Stimulated activated CD8-positive, alpha-beta memory T cell treated with anti-CD3 and anti-CD28 coated beads, Interleukin-12 subunit alpha, Interleukin-12 subunit beta, amount 100 ng/mL, for 24 hours (primary cell): ENCODE results near the gene ATP12A.

Source experiments
- DNase-seq: peaks from one replicate; pipeline ENCODE4 v3.0.0-alpha.2; 2020; ENCODE audit errors: extremely low read depth

Gene ATP12A

GRCh38 chr13:24680258-24680920, at the start of gene ATP12A:
Gene ATP12A, plus strand, starts transcription at chr13:24680408. Its CDS starts 336 bp downstream, at chr13:24680744.
- no peak for DNase-seq

DNA sequence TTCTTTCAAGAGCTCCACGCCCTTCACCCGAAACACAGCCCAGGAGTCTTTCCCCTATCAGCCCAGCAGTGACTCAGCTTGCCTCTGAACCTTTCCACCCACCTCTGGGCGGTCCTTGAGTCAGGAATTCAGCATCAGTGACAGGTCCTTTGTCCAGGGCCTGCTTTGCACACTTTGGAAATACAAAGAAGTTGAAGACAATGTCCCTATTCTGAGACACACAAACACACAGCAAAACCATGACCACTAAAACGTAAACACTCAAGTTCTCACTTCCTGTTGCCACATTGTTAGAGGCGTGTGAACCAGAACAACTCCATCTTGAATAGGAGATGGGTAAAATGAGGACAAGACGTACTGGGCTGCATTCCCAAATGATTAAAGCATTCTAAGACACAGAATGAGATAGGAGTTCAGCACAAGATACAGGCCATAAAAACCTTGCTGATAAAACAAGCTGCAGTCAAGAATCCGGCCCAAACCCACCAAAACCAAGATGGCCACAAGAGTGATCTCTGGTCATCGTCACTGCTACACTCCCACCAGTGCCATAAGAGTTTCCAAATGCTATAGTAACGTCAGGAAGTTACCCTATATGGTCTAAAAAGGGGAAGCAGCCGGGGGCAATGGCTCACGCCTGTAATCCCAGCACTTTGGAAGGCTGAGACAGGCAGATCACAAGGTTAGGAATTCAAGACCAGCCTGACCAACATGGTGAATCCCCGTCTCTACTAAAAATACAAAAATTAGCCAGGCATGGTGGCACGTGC, 49.2 kb upstream of the ATP12A start:
- DNase-seq: no peak

DNA sequence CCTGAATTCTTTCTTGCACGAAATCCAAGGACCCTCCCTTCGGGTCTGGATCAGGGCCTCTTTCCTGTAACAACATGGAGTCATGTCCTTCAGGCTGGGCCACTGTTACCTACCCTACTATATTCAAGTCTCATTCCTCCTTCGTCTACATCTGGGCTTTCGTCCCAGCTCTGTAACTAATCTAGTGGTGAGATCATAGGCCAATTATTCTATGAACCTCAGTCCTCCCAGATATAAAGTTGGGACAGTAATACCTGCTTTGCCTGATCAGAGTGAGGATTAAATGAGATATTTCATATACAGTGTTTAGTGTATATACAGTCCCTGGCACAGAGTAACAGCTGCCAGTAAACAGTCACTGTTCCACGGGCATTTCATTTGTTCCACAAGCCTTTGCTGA, 48.3 kb upstream of the ATP12A start:
- no peak for DNase-seq

- DNase-seq: no peak
These were observed 47.7 kb upstream of the ATP12A start for GRCh38 chr13:24632382-24633121.

GRCh38 chr13:24636776-24637175, 43.4 kb upstream of the ATP12A start:
- DNase-seq: no peak

GRCh38 chr13:24638096-24638495, 42.1 kb upstream of the ATP12A start:
- DNase-seq: no peak

DNA sequence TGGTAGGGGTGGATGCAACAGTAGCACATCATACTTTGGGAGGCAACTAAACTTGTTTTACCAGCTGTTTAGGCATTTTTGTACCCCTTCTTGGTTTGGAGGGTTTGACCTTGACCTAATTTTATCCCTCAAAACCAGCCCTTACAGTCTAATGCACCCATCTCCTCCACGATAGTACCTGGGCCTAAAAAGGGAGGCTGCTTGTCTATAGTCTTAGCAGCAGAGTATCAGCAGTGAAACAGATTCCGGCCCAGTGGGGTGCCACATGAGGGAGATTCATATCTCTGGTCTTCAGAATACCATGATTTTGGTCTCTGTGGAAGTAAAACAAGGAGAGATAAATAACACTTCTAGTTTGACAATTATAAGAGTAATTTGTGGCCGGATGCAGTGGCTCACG, 39.5 kb upstream of the ATP12A start:
- DNase-seq: no peak

DNA sequence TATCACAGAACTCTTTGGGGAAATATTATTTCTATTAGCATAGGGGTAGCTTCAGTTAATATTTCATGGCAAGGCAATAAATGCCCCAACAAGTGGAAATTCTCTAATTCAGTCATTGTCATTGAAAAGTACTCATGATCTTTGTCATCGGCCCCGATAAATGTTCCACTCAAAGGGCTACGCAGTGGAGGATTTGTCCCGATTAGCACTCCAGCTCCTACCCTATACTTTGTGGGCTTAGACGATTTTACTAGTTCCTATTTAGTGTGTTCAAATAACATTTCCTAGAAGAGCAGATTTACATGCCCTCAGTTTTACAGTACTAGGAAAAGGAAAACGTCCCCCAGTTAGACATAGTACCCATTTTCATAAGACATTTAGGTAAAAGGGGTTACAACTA, 38.0 kb upstream of the ATP12A start:
- DNase-seq: no peak

DNA sequence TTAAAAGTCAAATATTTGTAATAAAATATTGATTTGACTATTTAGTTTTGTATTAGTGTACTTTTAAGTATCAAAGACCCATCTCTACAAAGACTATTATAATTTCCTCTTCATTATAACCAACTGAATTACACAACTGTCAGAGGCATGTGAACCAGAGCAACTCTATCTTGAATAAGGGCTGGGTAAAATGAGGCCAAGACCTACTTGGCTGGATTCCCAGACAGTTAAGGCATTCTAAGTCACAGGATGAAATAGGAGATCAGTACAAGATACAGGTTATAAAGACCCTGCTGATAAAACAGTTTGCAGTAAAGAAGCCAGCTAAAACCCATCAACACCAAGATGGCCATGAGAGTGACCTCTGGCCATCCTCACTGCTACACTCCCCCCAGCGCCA, 36.2 kb upstream of the ATP12A start:
- no peak for DNase-seq

DNA sequence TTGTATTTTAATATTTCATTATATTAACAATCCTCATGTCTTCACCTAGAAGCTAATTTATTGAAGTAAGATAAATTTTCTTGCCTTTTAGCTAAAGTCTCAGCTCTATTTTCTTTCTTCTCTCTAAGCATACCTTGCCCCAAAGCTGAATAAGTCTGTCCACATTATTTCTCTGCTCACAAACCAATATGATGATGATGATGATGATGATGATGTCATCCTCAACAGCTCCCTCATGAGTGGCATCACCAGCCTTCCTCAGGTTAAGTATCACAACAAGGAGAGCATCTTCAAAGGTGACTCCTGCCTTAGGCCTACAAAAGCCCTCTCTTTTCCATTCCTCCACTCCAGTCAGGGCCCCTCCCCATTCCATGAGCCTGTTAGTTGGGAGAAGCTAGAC, 31.9 kb upstream of the ATP12A start:
- no peak for DNase-seq

DNA sequence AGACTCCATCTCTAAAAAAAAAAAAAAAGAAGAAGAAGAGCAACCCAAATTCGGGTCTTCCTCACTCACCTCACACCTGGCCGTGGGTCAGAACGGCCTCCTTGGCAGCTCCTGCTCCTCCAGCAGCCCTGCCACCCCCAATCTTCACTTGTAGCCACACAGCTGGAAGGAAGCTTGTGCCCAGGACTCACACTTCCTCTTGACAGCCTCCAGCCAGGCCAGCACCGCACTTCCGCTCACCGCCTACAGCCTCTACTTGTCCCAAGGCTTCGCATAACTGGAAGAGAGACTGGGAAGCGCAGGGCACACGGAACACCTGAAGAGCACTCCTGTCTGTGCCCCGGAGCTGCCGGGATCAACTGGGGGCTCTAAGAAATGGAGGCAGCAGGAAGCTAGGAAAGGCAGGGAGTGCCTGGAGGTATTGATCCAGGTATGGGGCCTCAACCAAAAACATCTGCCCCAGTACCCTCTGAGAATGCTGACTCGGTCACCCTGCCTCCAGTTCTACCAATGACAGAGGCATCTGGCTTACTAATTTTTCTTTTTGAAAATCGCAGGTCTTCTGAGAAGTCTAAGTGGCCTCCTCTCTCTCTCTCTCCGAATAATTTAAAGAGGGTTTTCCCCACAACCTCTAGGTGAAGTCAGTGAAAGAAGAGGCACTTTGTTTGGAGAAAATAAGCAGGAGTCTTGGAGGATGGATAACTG, 31.1 kb upstream of the ATP12A start:
- DNase-seq: no peak

DNA sequence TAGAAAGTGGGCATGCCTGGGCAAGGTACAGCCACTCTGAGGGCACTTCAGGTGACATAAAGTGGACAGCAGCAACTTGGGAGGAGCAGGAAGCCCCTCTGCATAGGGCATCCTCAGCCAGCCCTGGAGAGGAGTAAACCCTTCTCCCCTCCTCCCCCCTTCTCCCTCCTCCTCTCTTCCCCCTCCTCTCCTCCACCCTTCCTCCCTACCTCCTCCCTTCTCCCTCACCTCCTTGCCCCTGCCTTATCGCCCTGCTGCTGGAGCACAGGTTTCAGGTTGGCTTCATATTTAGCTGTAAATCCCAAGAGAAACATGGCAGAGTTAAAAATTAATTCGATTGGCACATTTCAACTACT, 30.5 kb upstream of the ATP12A start:
- no peak for DNase-seq

DNA sequence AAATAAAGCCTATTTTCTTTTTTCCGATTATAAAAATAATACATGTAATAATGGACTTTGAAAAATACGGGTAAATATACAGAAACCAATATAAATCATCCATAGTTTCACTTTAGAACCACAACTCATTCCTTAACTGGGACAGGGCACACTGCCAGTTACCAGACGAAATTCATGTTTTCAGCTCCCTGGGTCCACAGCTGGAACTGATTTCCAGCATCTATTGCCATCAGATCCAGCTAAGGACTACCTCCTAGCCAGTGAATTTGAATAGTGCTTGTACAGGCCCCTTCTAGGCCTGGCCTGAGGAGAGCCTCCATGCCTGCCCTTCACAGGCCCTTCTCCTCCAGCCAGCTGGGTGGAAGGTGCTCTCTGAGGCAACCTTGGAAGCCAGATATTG, 30.0 kb upstream of the ATP12A start:
- no peak for DNase-seq

DNA sequence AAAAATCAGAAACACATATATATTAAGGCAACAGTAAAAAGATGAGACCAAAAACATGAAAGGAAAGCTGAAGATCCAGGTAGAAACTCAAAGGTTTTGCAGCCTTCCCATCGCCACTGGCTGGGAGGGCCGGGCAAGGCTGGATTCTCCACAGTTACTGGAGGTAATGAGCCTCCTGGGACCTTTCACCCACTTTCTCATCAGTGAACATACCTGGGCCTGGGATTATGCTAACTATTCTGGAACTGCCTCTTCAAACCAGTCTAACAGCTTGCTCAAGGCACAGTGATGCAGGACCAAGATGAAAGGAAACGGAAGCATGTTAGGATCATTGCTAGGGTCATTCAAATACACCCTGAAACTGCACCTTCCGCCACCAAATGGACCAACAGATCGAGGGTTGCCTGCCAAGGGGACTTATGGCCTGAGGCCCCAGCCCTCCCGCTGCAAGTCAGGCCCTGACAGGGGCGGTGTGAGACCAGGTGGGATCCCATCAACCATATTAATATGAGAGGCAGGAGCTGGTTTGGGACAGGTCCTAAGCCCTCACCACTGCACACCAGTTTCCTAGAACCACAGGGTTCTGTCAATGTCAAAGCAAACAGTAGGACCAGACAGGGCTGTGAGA, 28.4 kb upstream of the ATP12A start:
- DNase-seq: no peak

GRCh38 chr13:24652359-24652758, 27.8 kb upstream of the ATP12A start:
- DNase-seq: no peak

DNA sequence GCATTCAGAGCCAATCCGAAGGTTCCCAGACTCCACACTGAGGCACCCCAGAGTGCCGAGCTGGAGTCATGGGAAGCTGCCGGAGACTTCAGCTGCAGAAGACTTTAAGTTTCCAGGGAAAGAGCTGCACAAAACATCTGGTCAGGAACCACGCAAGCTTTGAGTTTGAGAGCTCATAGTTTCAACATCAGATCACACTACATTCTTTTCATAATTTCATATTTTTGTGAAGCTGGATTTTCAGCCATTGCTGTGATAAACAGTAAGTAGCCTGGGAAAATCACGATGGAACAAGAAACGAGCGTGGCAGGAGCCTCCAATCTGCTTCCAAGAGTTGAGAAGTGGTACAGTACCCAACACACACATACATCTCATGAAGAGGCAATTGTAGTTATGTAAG, 25.5 kb upstream of the ATP12A start:
- DNase-seq: no peak

- DNase-seq: no peak
These were observed 21.0 kb upstream of the ATP12A start for GRCh38 chr13:24659239-24659638.

GRCh38 chr13:24660023-24660741, 20.0 kb upstream of the ATP12A start:
- no peak for DNase-seq

DNA sequence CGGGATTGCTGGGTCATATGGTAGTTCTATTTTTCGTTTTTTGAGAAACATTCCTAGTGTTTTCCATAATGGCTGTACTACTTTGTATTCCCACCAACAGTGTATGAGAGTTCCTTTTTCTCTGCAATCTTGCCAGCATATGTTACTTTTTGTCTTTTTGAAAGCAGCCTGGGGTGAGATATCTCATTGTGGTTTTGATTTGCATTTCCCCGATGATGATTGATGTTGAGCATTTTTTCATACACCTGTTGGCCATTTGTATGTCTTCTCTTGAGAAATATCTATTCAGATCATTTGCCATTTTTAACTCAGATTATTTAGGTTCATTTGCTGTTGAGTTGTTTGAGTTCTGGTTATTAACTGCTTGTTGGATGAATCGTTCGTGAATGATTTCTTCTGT, 18.5 kb upstream of the ATP12A start:
- DNase-seq: no peak

DNA sequence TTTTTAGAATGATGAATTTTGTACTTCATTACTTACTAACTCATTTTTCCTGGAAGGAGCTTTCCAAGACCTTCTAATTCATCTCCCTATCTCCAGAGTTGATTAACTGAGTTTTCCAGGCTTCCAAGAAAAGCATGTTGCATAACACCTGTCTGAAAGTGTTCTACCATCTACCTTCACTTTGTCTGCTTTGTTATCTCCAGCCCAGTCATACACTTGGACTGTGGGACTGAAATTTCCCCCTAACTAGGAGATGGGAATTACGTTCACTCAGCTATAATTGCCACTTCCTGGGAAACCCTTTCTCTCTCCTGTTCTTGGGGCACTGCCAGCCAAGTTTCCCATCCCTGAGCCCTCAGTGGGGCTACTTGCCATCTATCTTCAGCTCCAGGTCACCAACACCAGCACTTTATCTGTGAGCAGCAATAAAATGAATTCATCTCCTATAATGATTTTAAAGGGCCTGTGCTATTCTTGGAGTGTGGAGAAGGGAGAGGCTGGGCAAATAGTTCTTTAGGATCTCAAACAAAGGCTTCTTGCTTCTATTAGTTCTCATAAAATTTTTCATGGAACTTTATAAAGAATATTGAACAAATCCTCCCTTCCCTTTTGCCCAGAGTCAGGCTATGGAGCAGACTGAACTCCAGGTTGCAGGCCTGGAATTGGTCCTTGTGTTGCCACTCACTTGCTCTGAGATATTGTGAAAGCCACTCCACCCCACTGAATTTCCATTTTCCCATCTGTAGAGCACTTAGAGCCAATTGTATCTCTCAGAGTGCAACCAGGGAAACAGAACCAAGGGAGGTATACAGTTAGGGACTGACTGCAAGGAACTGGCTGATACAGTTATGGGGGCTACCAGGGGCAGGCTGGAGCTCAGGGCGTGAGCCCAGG, 17.8 kb upstream of the ATP12A start:
- no peak for DNase-seq
